ENCODE measurements around the gene CRB2.

The CRB2 gene

GRCh38 chr9:123418052-123418430 lies 62.0 kb downstream of the CRB2 start:
- FAIRE-seq (no peak), DNase-seq (ENCODE audit: insufficient read length, low spot score) (no peak)

DNA sequence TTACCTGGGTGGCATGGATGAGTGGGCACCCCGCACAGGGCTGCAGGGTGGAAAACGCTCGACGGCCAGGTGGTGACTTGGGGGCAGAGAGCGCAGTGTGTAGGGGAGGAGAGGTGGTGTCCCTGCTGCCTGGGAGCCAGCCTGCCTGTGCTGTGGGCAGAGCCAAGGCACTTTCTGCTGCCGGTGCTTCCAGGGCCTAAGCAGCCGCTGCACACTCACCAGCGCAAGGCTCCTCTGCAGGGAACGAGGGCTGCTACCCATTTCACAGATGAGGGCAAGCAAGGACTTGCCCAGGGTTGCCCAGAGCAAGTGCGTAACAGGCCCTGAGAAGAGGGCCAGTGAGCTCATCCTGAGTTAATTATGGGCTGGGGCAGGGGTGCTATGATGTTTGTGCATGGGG lies 62.5 kb downstream of the CRB2 start:
- FAIRE-seq = no peak
- DNase-seq (ENCODE audit: insufficient read length, low spot score) = no peak

DNA sequence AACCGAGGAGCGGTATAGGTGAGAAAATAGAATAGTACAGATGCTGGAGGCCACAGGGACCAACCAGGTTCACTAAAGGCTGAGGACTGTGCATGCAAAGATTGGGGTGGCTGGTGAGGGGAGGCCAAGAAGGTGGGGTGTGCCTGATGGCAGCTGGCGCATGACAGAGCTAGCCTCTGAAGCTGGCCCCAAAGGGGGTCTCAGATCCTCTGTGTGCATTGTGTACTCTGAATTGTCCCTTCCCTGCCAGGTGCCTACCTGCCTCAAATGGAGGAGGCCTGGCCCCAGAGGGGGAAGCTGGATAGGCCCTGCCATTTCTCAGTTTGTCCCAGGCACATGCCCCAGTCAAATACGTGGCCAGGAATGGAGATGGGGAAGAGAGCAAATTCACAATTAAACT lies 63.1 kb downstream of the CRB2 start:
- no peak for DNase-seq (ENCODE audit: insufficient read length, low spot score)
- no peak for FAIRE-seq

DNA sequence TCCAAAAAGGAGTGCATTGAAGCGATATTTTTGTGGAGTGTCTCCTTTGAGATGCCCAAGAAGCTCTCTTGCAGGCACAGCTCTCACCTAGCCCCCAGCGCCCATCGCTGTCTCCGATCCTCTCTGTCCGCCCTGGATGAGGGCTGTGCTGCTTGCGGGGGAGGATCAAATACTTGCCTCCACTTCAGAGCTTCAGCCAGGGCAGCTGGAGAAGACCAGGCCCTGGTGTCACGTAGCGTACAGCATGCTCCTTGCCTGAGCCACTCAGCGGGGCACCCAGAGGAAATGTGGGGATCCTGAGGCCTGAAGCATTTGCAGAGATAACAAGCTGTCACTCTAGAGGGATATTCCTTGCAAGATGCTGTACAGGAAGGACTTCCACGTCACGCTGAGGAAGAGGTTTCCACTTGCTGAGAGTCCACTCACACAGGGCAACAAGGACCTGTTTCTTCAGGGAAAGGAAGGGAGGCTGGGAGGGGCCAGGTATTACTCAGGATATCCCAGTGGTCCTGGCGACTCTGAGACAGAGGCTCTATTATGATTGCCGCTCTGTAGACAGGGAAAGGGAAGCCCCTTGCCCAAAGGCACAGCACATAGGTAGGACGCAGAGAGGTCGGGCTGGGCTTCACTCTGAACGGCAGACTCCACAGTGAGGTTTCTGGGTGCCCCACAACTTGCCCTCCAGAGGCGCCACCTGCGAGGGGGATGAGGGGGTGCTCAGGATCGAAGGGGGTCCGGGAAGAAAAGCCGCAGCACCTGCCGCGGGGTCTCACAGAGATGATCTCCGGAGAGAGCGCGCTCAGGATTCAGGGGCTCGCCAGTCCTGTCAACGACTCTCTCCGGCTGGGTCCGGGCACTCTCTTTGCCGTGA lies 64.0 kb downstream of the CRB2 start:
- DNase-seq (ENCODE audit: insufficient read length, low spot score) (no peak), FAIRE-seq (no peak)

- DNase-seq (ENCODE audit: insufficient read length, low spot score) (no peak), FAIRE-seq (no peak)
These were observed 64.7 kb downstream of the CRB2 start for GRCh38 chr9:123420592-123421111.

DNA sequence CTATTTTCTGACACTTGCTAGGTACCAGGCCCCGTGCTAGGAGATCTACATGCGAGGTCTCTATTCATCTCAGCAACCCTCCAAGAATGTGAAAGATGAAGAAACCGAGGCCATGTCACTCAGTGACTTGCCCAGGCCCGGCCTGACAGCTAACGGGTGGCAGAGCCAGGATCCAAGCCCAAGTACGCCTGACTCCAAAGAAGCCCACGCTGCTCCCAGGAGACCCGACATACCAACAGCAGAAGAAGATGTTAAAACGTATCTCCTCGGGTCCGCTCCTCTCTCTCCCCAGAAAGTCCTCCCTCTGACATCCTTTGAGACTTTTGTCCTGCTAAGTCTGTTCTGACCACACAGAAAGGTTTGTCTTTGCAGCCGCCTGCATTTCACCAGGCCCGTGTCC lies 65.2 kb downstream of the CRB2 start:
- no peak for DNase-seq (ENCODE audit: insufficient read length, low spot score)
- no peak for FAIRE-seq

DNA sequence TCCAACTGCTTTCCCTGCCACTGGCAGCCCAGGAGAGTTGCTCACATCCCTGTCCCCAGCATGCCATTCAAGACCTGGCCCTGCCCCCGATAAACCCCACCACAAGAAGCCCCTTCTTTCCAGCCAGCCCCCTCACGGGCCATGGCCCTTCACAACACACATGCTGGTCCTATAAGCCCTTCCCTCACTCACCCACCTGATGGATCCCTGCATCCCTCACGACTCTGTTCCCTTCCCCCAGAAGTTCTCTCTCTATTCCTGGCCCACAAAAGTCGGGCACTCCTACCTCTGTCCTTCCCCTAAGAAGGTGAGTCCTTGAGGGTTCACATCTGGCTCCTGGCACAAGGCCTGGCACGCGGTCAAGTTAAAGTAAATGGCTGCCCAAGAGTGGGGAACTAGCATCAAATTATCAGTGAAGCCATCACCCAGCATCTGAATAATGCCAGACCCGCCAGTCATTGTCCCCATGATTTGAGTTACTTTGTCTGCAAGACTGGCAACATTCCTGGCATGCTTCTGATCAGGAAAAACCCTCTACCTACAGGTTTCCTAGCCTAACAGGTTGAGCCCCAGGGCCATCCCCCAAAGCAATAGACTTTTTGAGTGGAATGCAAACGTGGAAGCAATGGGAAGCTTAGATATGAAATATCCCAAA lies 65.9 kb downstream of the CRB2 start:
- FAIRE-seq = no peak
- DNase-seq (ENCODE audit: insufficient read length, low spot score) = no peak

DNA sequence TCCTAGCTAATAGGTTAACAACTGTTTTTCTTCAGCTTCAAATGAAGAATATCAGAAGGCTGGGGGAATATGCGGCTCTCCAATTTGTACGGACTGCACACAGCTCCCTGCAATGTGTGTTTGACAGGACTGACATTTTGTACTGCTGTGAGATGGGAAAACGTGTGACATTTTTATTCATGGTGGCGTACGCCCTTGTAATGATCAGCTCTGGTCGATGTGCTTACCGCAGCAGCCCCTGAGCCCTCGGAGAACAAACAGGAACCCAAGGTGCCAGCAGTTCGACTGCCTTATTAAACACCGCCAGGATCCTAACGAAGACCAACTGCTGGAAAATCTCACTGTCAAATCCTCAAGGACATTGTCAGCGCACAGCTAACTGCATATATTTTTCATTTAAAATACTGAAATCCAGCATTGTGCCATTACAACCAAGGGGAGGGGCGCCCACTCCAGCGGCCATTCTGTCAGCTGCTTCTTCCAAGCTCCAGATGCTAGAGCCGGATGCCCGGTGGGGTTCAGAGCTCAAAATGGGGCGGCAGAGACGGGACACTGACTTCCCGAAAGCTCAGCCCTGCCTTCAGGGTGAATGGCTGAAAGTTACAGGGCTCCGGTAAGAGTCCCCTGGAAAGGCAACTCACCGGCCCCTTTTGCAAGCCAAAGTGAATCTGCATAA lies 66.8 kb downstream of the CRB2 start:
- FAIRE-seq = no peak
- no peak for DNase-seq (ENCODE audit: insufficient read length, low spot score)

DNA sequence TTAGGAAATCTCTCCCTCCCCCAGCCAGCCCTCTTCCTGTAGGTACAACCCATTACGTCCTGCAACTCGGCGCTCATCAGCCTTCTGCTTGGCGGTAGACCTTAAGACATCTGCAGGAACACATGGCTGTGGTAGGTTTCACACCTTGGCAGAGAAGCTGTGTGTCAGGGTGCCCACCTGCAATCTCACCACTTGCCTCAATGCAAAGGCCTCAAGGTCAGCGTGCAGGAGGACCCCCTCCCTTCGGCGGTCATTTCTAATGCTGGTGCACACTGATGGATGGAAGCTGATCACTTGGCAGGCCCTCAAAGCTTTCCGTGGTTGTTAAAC lies 67.3 kb downstream of the CRB2 start:
- no peak for FAIRE-seq
- no peak for DNase-seq (ENCODE audit: insufficient read length, low spot score)

DNA sequence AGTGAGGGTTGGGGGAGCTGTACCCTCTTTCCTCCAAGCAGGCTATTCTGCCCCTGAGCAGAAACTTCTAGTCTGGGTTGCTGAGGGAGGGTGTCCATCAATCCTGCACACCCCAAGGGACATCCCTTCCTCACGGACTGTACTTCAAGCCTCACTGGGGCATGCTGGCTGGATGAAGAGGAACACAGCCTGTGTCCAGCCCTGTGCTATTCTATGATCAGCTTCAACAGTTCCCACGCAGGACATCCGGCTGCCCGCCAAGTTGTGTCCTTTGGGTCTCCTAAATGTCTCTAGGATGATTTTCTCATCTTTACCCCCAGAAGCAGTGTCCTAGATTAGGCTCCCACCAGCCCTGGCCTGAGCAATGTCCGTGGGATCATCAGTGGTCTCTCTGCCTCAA lies 68.1 kb downstream of the CRB2 start:
- no peak for DNase-seq (ENCODE audit: insufficient read length, low spot score)
- no peak for FAIRE-seq

GRCh38 chr9:123424552-123425225 lies 68.7 kb downstream of the CRB2 start:
- FAIRE-seq (no peak), DNase-seq (ENCODE audit: insufficient read length, low spot score) (no peak)

DNA sequence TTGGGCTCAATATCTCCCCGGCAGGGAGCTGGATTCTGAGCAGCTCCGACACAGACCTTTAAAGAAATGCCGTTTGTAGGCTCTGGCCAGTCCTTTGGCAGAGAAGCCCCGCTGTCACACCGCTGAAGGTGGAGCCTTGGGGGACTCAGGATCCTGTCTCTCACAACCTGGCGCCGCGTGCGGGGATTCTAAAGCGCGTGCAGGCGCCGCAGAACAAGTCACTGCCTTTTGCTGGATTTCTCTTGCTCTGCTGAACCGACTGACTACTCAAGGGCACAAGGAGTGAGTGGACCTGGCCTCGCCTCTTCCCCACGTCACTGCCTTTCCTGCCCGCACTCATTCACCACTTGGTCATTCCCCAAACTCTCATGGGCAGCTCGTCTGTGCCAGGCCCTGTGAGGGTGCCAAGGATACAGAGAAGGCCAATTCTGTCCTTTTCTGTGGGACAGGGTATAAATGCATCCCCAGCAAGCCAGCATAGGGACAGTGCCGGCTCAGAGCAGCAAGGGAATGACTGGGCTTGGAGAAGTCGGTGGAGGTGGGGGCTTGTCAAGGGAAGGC lies 69.3 kb downstream of the CRB2 start:
- DNase-seq (ENCODE audit: insufficient read length, low spot score) (no peak), FAIRE-seq (no peak)

DNA sequence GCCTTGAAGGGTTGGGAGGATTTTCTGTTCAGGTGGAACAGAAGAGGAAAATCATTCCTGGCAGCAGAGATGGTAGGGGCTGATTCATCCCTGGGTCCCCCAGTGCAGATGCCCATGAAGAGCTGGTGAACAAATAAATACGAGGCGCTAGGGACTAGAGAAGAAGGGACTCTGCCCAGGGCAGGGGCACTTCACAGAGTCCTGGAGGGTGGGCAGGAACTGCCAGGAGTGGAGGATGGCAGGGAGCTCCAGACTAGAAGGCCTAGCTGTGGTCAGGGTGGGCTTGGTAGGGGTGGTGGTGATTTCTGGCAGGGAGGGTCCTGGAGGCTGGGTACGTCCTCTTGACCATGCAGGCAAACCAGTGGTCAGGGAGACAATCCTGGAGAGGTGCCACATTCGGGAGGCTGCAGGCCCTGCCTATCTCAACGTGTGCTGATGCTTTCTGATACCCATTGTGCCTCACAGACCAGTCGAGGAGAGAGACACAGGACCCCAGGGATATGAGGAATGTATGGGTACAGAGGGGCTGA lies 69.9 kb downstream of the CRB2 start:
- DNase-seq (ENCODE audit: insufficient read length, low spot score) (no peak), FAIRE-seq (no peak)

DNA sequence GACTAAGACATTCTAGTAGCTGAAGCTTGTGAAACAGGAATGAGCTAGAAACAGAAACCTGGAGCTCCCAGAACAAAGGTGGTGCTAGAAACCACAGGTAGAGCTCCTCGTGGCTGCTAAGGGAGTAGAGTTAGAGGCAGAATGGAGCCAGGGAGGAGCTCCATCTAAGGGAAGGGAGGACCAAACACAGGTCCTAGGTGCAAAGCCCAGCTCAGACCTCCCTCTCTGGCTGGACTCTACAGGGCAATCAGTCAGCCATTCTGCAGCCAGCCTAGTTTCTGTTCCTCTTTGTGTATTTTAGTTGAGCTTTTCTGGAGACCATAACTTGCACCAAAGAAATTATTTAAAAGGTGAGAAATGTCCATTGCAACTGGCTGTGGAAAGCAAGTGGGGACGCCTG lies 70.4 kb downstream of the CRB2 start:
- DNase-seq (ENCODE audit: insufficient read length, low spot score) = no peak
- FAIRE-seq = no peak
